Activated gamma-delta T cell treated with anti-CD3 and anti-CD28 coated beads, Interleukin-2, amount 50 U/mL, for 16 hours (primary cell): ENCODE results near the gene C20orf204.
A peak's percentile ranks its signal among the peaks of the same experiment; 100 is the strongest.

Experiments used
- DNase-seq: peaks from one replicate; pipeline ENCODE4 v3.0.0-alpha.2; 2020; ENCODE audit warnings: low read depth

The C20orf204 gene

GRCh38 chr20:64056639-64056888 lies 20.6 kb downstream of the C20orf204 start:
- no peak for DNase-seq

- no peak for DNase-seq
These were observed 21.1 kb downstream of the C20orf204 start for GRCh38 chr20:64056889-64057627.

- peak; percentile 70 for DNase-seq
These were observed 21.9 kb downstream of the C20orf204 start for GRCh38 chr20:64057628-64058498.

- no peak for DNase-seq
These were observed 22.6 kb downstream of the C20orf204 start for GRCh38 chr20:64058536-64058935.

- no peak for DNase-seq
These were observed 26.3 kb downstream of the C20orf204 start for GRCh38 chr20:64062276-64062595.

- peak; percentile 87 for DNase-seq
These were observed 26.8 kb downstream of the C20orf204 start, which contains the start of gene TCEA2 for GRCh38 chr20:64062596-64063388. TSS of gene TCEA2 (plus strand) at chr20:64063198. CDS start at chr20:64063313, 115 bp downstream.

GRCh38 chr20:64063389-64064144 lies 27.6 kb downstream of the C20orf204 start:
- no peak for DNase-seq

GRCh38 chr20:64064145-64064698 lies 28.2 kb downstream of the C20orf204 start:
- no peak for DNase-seq

GRCh38 chr20:64065062-64065973 lies 29.3 kb downstream of the C20orf204 start:
- DNase-seq, result no peak

GRCh38 chr20:64065974-64066343 lies 30.0 kb downstream of the C20orf204 start:
- DNase-seq, result peak; percentile 28

- DNase-seq, result no peak
These were observed 31.1 kb downstream of the C20orf204 start for GRCh38 chr20:64067005-64067632.

GRCh38 chr20:64067733-64068307 lies 31.8 kb downstream of the C20orf204 start:
- no peak for DNase-seq

GRCh38 chr20:64068386-64069208 lies 32.6 kb downstream of the C20orf204 start:
- DNase-seq, result no peak

GRCh38 chr20:64069209-64069613 lies 33.2 kb downstream of the C20orf204 start:
- no peak for DNase-seq

GRCh38 chr20:64069614-64070243 lies 33.7 kb downstream of the C20orf204 start:
- no peak for DNase-seq

- DNase-seq, result no peak
These were observed 34.4 kb downstream of the C20orf204 start for GRCh38 chr20:64070244-64070993.
